Esophagus muscularis mucosa (tissue), 4 donors: ENCODE data around the gene RAB11FIP4. TPM values are rescaled to one million over a fixed set of nuclear protein-coding genes. Genes with fewer than 3 reads are reported as not detected.

ENCODE experiments used
- DNase-seq: peaks from one replicate; pipeline ENCODE4 v3.0.0-alpha.2; 2017; ENCODE audit errors: extremely low spot score
- H3K27ac ChIP-seq, 4 donors: fragments of 200-600 bp; sonication (generic); replicated peaks in 1 of 4; 1 replicate in 3 of 4; 2 replicates in 1 of 4; pipeline ENCODE4 v1.5.1; 2016 to 2019; ENCODE audit warnings: mild to moderate bottlenecking in 1 of 4
- H3K27me3 ChIP-seq, 4 donors: fragments of 200-600 bp; sonication (generic); one replicate each; pipeline versions ENCODE4 v1.5.1 to v1.6.0; 2016 to 2019
- H3K36me3 ChIP-seq, 4 donors: fragments of 200-600 bp; sonication (generic); one replicate each; pipeline ENCODE4 v1.5.1; 2016 to 2019
- H3K4me1 ChIP-seq, 4 donors: fragments of 200-600 bp; sonication (generic); one replicate each; pipeline ENCODE4 v1.5.1; 2016 to 2019
- H3K4me3 ChIP-seq, 4 donors: fragments of 200-600 bp; sonication (generic); 1 replicate in 2 of 4; 2 replicates in 2 of 4; pipeline ENCODE4 v1.5.1; 2016 to 2019; ENCODE audit warnings: mild to moderate bottlenecking in 4 of 4, moderate library complexity in 1 of 4
- H3K9me3 ChIP-seq, 4 donors: fragments of 200-600 bp; sonication (generic); 1 replicate in 3 of 4; 2 replicates in 1 of 4; pipeline ENCODE4 v1.5.1; 2016 to 2019
- CTCF ChIP-seq, 3 experiments: fragments of 200-600 bp in 2 of 3; fragments of 450-650 bp in 1 of 3; sonication (generic) in 2 of 3; IDR thresholded peaks; one replicate each; pipeline ENCODE4 v1.5.1; 2017 to 2019; ENCODE audit warnings: antibody characterized with exemption in 3 of 3, mild to moderate bottlenecking in 2 of 3, moderate library complexity in 1 of 3
- EP300 ChIP-seq: sonication (generic); formaldehyde crosslinking; IDR thresholded peaks from one replicate; pipeline ENCODE4 v1.6.1; 2017; ENCODE audit warnings: antibody characterized with exemption
- POLR2A ChIP-seq: fragments of 450-650 bp; IDR thresholded peaks from one replicate; pipeline ENCODE4 v1.6.1; 2017; ENCODE audit warnings: antibody characterized with exemption, moderate library complexity, mild to moderate bottlenecking, low read depth
- POLR2AphosphoS5 ChIP-seq, 2 donors: sonication (generic); formaldehyde crosslinking; IDR thresholded peaks; one replicate each; pipeline ENCODE4 v1.6.1; 2017; ENCODE audit warnings: antibody characterized with exemption in 2 of 2
- WGBS: methylation state at CpG from one replicate; pipeline ENCODE4 v1.1.5; 2018; 5-methylcytosine and 5-hydroxymethylcytosine counted together
- intact Hi-C: fragments of 100-400 bp; cut with DNase I; formaldehyde crosslinking; loops from one replicate; pipeline ENCODE4 v1.15.1; 2023
- total RNA-seq, 4 donors: library from RNA; depleted of rRNA; stranded (reverse); fragments of >200 nt; gene quantifications; one replicate each; pipeline versions ENCODE4 v1.1.0 to v1.2.1, GENCODE V29; 2016

RAB11FIP4 gene
- total RNA-seq, 4 donors from 2014 or later, result 0.75 to 2.3 (median 1.7) TPM

DNA sequence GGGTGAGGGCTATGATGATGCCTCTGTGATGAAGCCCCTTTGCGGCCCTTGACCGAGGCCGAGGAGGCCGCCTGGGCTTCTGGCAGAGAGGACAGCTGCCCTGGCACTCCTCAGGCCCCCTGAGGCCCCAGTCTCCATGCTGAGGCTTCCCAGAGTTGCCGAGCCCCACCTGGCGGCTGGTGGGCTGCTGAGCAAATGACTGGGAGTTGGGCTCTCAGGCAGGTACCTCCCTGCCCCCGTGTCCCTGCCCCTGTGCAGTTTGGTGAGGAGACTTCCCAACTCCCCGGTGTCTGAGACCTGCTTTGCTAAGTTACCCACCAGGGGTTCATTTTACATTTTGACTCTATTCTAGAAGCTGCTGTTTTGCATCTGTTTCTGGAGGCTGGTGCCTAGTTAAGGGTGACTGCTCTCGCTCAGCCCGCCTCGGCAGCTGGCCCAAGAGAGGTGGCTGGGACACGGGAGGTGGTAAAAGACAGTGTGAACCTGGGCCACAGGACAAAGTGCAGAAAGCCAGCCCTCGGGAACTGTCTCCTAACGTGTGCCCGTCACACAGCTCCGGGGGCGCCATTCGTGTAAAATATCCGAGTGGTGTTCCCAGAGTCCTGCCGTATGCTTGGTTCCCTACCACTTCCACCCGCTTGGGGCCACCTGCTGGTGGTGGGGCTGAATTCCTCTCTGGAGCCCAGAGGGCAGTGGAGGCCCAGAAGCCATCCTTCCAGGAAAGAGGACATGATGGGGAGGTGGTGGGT is 134.5 kb downstream of the RAB11FIP4 start:
- no peak for DNase-seq
- Histone ChIP-seq H3K27ac (no peak overlapping the region), H3K4me3 (no peak overlapping the region), H3K27me3 (peaks cover 0 to 9% (median 0%) of the 10 kb centered on the region in 4 donors), H3K9me3 (no peaks in the 10 kb centered on the region), H3K4me1 (peaks cover 0 to 7% (median 3%) of the 10 kb centered on the region in 4 donors), H3K36me3 (peaks cover 0 to 20% (median 8%) of the 10 kb centered on the region in 4 donors)
- intact Hi-C loops, result loop anchor here (1.0 kb wide), 1 partner anchor 89 kb away; no protein-coding TSS in a partner anchor
- 77% methylated on average over 8 of the region's 21 CpGs for WGBS
- peak in 1 of 3 experiments; percentile 20 for TF ChIP-seq CTCF (IDR thresholded peaks at IDR 0.05)
- no peak for TF ChIP-seq POLR2AphosphoS5 (IDR thresholded peaks at IDR 0.05)

DNA sequence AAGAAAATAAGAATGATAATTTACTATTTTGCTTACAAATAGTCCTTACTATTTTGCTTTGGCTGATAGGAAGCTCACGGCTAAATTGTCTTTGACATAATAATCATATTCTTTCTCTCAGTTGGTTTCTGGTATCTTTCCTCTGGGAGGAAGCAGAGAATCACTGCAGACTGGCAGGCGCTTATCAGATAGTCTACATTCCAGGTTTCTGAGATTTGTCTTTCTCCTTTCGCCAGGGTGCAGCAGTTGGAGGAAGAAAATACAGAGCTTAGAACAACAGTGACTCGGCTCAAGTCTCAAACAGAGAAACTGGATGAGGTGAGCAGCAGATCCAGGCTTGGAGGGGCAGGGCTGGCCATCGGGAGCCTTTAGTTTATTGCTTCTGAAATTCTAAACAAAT is 136.1 kb downstream of the RAB11FIP4 start:
- no peak overlapping the region for H3K4me3 ChIP-seq
- 77% methylated on average over 5 of the region's 5 CpGs for WGBS
- H3K36me3 ChIP-seq, result peaks cover 0 to 34% (median 8%) of the 10 kb centered on the region in 4 donors
- H3K27ac ChIP-seq, result no peak overlapping the region
- TF ChIP-seq EP300 (no peak), POLR2A (no peak), POLR2AphosphoS5 (IDR thresholded peaks at IDR 0.05) (no peak), CTCF (IDR thresholded peaks at IDR 0.05) (no peak)
- peaks cover 0 to 4% (median 0%) of the 10 kb centered on the region in 4 donors for H3K27me3 ChIP-seq
- H3K9me3 ChIP-seq, result no peaks in the 10 kb centered on the region
- peaks cover 0 to 7% (median 3%) of the 10 kb centered on the region in 4 donors for H3K4me1 ChIP-seq
- no peak for DNase-seq
- intact Hi-C loops, result no loop called here

- Histone ChIP-seq H3K27ac (no peak overlapping the region), H3K4me3 (no peak overlapping the region), H3K9me3 (no peaks in the 10 kb centered on the region), H3K27me3 (no peaks in the 10 kb centered on the region), H3K36me3 (peaks cover 0 to 34% (median 8%) of the 10 kb centered on the region in 4 donors), H3K4me1 (peaks cover 0 to 9% (median 5%) of the 10 kb centered on the region in 4 donors)
- no peak for TF ChIP-seq EP300
- no peak for TF ChIP-seq POLR2A
- no peak for TF ChIP-seq POLR2AphosphoS5 (IDR thresholded peaks at IDR 0.05)
- TF ChIP-seq CTCF (IDR thresholded peaks at IDR 0.05), result no peak
- intact Hi-C loops, result no loop called here
- DNase-seq, result no peak
- WGBS, result 96% methylated on average over 21 of the region's 26 CpGs
These were observed 136.9 kb downstream of the RAB11FIP4 start for GRCh38 chr17:31528291-31528874.

GRCh38 chr17:31529841-31530251 is 138.4 kb downstream of the RAB11FIP4 start:
- intact Hi-C loops, result no loop called here

More at GRCh38 chr17:31529841-31530251, 138.4 kb downstream of the RAB11FIP4 start:
- no peaks in the 10 kb centered on the region for H3K9me3 ChIP-seq
- H3K36me3 ChIP-seq, result peaks cover 0 to 26% (median 4%) of the 10 kb centered on the region in 4 donors
- 83% methylated on average over 10 of the region's 12 CpGs for WGBS
- DNase-seq, result no peak
- no peak overlapping the region for H3K4me3 ChIP-seq
- no peaks in the 10 kb centered on the region for H3K27me3 ChIP-seq
- no peak overlapping the region for H3K27ac ChIP-seq
- no peak for TF ChIP-seq EP300
- no peak for TF ChIP-seq POLR2A
- no peak for TF ChIP-seq CTCF (IDR thresholded peaks at IDR 0.05)
- TF ChIP-seq POLR2AphosphoS5 (IDR thresholded peaks at IDR 0.05), result no peak
- H3K4me1 ChIP-seq, result peaks cover 0 to 21% (median 10%) of the 10 kb centered on the region in 4 donors
